HCT116 (cell line): ENCODE data around the gene RBFOX2. TPM values are rescaled to one million over a fixed set of nuclear protein-coding genes. Genes with fewer than 3 reads are reported as not detected.

Experiments
- ATAC-seq: fragments of 200-7000 bp; cut with Tn5 transposase; 2 replicates; pipeline ENCODE4 v1.9.1; 2020; ENCODE audit warnings: mild to moderate bottlenecking, moderate library complexity
- BruUV-seq: library from RNA; stranded (reverse); fragments of 400-500 nt; replicated peaks from 2 replicates; lab custom pipeline; 2021; lab: Mats Ljungman, UMichigan
- CTCF ChIA-PET: fragments of 300-600 bp; sonication (Branson Sonifier 250); formaldehyde crosslinking; loops from one replicate; lab custom pipeline; 2021; ENCODE audit warnings: antibody characterized with exemption; lab: Charles Lee
- POLR2A ChIA-PET: fragments of 300-600, 350-600 bp; sonication (Branson Sonifier 250); formaldehyde crosslinking; loops from one replicate; lab custom pipeline; 2021; ENCODE audit warnings: antibody characterized with exemption; lab: Charles Lee
- RAD21 ChIA-PET, 2 experiments: fragments of 300-600 bp; sonication (Branson Sonifier 250); formaldehyde crosslinking; loops; one replicate each; lab custom pipeline; 2023; ENCODE audit warnings: low total read pairs in 2 of 2; ENCODE audit not compliant: uncharacterized antibody in 2 of 2, unreplicated experiment in 2 of 2, low non-redundant PET in 1 of 2; lab: Charles Lee
- DNase-seq: peaks from one replicate; pipeline ENCODE4 v3.0.0-alpha.2; 2010; ENCODE audit warnings: low read depth, low spot score
- H2AFZ ChIP-seq: fragments of 200-600 bp; shearing (Covaris generic), sonication (generic); 2 replicates; pipeline ENCODE4 v1.6.1; 2017; ENCODE audit warnings: low read depth, mixed run types, mixed read lengths, antibody characterized with exemption, low read length; ENCODE audit not compliant: poor library complexity, severe bottlenecking
- H3K27ac ChIP-seq: 2 replicates; pipeline ENCODE4 v1.5.1; 2012; ENCODE audit warnings: low read depth, low read length
- H3K27me3 ChIP-seq: fragments of 200-600 bp; sonication (generic); 2 replicates; pipeline ENCODE4 v1.6.1; 2016; ENCODE audit warnings: mixed run types, low read length, mixed read lengths; ENCODE audit not compliant: insufficient read depth
- H3K36me3 ChIP-seq, 2 experiments: fragments of 200-500 bp in 1 of 2; fragments of 200-600 bp in 1 of 2; sonication (Bioruptor generic) in 1 of 2; sonication (generic) in 1 of 2; 2 replicates each; pipeline versions ENCODE4 v1.5.1 to v1.6.1; 2014 to 2016; ENCODE audit warnings: low read length in 2 of 2, inconsistent platforms in 1 of 2, mixed read lengths in 1 of 2, mixed run types in 1 of 2; ENCODE audit not compliant: insufficient read depth in 2 of 2, control insufficient read depth in 1 of 2
- H3K4me1 ChIP-seq, 2 experiments: fragments of 200-600 bp in 1 of 2; sonication (generic) in 1 of 2; 2 replicates each; pipeline versions ENCODE4 v1.5.1 to v1.6.1; 2012 to 2017; ENCODE audit warnings: low read length in 2 of 2, inconsistent platforms in 1 of 2, mild to moderate bottlenecking in 1 of 2, mixed read lengths in 1 of 2, mixed run types in 1 of 2, moderate library complexity in 1 of 2; ENCODE audit not compliant: insufficient read depth in 2 of 2, control insufficient read depth in 1 of 2
- H3K4me2 ChIP-seq: fragments of 200-600 bp; sonication (generic); 2 replicates; pipeline ENCODE4 v1.6.1; 2017; ENCODE audit warnings: mixed run types, low read length, mixed read lengths
- H3K4me3 ChIP-seq, 2 experiments: fragments of 200-600 bp in 1 of 2; sonication (generic) in 1 of 2; replicated peaks in 1 of 2; 2 replicates each; pipeline ENCODE4 v1.5.1; 2011 to 2016; ENCODE audit warnings: low read length in 2 of 2, control low read depth in 1 of 2, low read depth in 1 of 2, mild to moderate bottlenecking in 1 of 2, mixed read lengths in 1 of 2, mixed run types in 1 of 2
- H3K79me2 ChIP-seq: fragments of 200-600 bp; sonication (generic); 2 replicates; pipeline ENCODE4 v1.6.1; 2017; ENCODE audit warnings: mild to moderate bottlenecking, mixed run types, low read length, moderate library complexity, mixed read lengths; ENCODE audit not compliant: insufficient read depth
- H3K9ac ChIP-seq: fragments of 200-600 bp; sonication (generic); 2 replicates; pipeline ENCODE4 v1.6.1; 2016; ENCODE audit warnings: low read length, mixed read lengths
- H3K9me2 ChIP-seq: fragments of 200-600 bp; sonication (generic), shearing (Covaris generic); 2 replicates; pipeline ENCODE4 v1.6.1; 2017; ENCODE audit warnings: mixed run types, mild to moderate bottlenecking, moderate library complexity; ENCODE audit not compliant: insufficient read depth
- H3K9me3 ChIP-seq, 2 experiments: fragments of 200-500 bp in 1 of 2; fragments of 200-600 bp in 1 of 2; sonication (Bioruptor generic) in 1 of 2; sonication (generic) in 1 of 2; 2 replicates each; pipeline ENCODE4 v1.6.1; 2014 to 2017; ENCODE audit warnings: low read length in 2 of 2, mixed read lengths in 2 of 2, inconsistent platforms in 1 of 2, low read depth in 1 of 2, mild to moderate bottlenecking in 1 of 2, mixed run types in 1 of 2, moderate library complexity in 1 of 2; ENCODE audit not compliant: control insufficient read depth in 1 of 2, insufficient read depth in 1 of 2
- H4K20me1 ChIP-seq: fragments of 200-600 bp; sonication (generic), shearing (Covaris generic); 2 replicates; pipeline ENCODE4 v1.6.1; 2017; ENCODE audit warnings: mixed run types, mild to moderate bottlenecking, moderate library complexity; ENCODE audit not compliant: insufficient read depth
- ATF3 ChIP-seq: IDR thresholded peaks from 2 replicates; pipeline ENCODE4 v1.6.1; 2012
- CBX3 ChIP-seq: IDR thresholded peaks from 2 replicates; pipeline ENCODE4 v1.6.1; 2012; ENCODE audit warnings: low read depth
- CEBPB ChIP-seq: IDR thresholded peaks from 2 replicates; pipeline ENCODE4 v1.6.1; 2012; ENCODE audit warnings: low read depth
- CTCF ChIP-seq, 3 experiments: fragments of 200-600 bp in 1 of 3; sonication (generic) in 1 of 3; IDR thresholded peaks in 2 of 3; conservative IDR thresholded peaks in 1 of 3; 2 replicates each; pipeline ENCODE4 v1.5.1; 2012 to 2017; ENCODE audit warnings: low read depth in 2 of 3, low read length in 2 of 3, antibody characterized with exemption in 1 of 3, borderline replicate concordance in 1 of 3, control low read depth in 1 of 3, mild to moderate bottlenecking in 1 of 3, mixed read lengths in 1 of 3, mixed run types in 1 of 3, moderate library complexity in 1 of 3; ENCODE audit not compliant: insufficient read depth in 1 of 3
- EGR1 ChIP-seq: IDR thresholded peaks from 2 replicates; pipeline ENCODE4 v1.6.1; 2012; ENCODE audit warnings: low read depth
- EZH2phosphoT487 ChIP-seq: fragments of 200-600 bp; IDR thresholded peaks from 2 replicates; pipeline ENCODE4 v1.6.1; 2018; ENCODE audit warnings: antibody characterized with exemption, borderline replicate concordance
- FOSL1 ChIP-seq: IDR thresholded peaks from 2 replicates; pipeline ENCODE4 v1.6.1; 2012; ENCODE audit warnings: low read depth
- JUND ChIP-seq: IDR thresholded peaks from 2 replicates; pipeline ENCODE4 v1.6.1; 2012
- MAX ChIP-seq: IDR thresholded peaks from 2 replicates; pipeline ENCODE4 v1.6.1; 2012
- POLR2A ChIP-seq: IDR thresholded peaks from 2 replicates; pipeline ENCODE4 v1.7.0; 2011; ENCODE audit warnings: borderline replicate concordance; ENCODE audit not compliant: insufficient read depth, insufficient read length; ENCODE audit errors: extremely low read depth
- RAD21 ChIP-seq: IDR thresholded peaks from 2 replicates; pipeline ENCODE4 v1.6.1; 2012; ENCODE audit warnings: low read depth, mild to moderate bottlenecking
- REST ChIP-seq: IDR thresholded peaks from 2 replicates; pipeline ENCODE4 v1.6.1; 2012; ENCODE audit warnings: low read depth
- SP1 ChIP-seq: IDR thresholded peaks from 2 replicates; pipeline ENCODE4 v1.6.1; 2012; ENCODE audit warnings: low read depth
- SRF ChIP-seq: IDR thresholded peaks from 2 replicates; pipeline ENCODE4 v1.6.1; 2012; ENCODE audit warnings: low read depth
- TCF7L2 ChIP-seq: IDR thresholded peaks from 2 replicates; pipeline ENCODE4 v1.7.0; 2011; ENCODE audit warnings: borderline replicate concordance, inconsistent platforms; ENCODE audit not compliant: insufficient read depth, insufficient read length; ENCODE audit errors: extremely low read depth
- ZFX ChIP-seq: fragments of 450-650 bp; IDR thresholded peaks from 2 replicates; pipeline ENCODE4 v1.6.1; 2017
- ZNF274 ChIP-seq: fragments of 200-500 bp; sonication (Bioruptor generic); IDR thresholded peaks from 2 replicates; pipeline ENCODE4 v1.6.1; 2014; ENCODE audit warnings: mild to moderate bottlenecking, low read depth, low read length, inconsistent platforms
- intact Hi-C: fragments of 100-400 bp; cut with micrococcal nuclease; formaldehyde crosslinking; loops from 2 replicates; pipeline ENCODE4 v1.10.0; 2022
- total RNA-seq: library from RNA; stranded (reverse); gene quantifications from one replicate; pipeline ENCODE4 v1.2.1, GENCODE V29; 2021; ENCODE audit not compliant: unreplicated experiment

Gene RBFOX2
- total RNA-seq, 1 experiment from 2014 or later = 83.9 TPM

- POLR2A ChIA-PET = no interaction called here
- Histone ChIP-seq H3K36me3 (no peaks in the 10 kb centered on the region; a peak in 1 of 4 replicates), H3K4me3 (no peak overlapping the region), H3K79me2 (peaks cover 60% of the 10 kb centered on the region), H3K9ac (no peak overlapping the region), H4K20me1 (no peaks in the 10 kb centered on the region), H3K27me3 (no peaks in the 10 kb centered on the region), H3K9me2 (no peaks in the 10 kb centered on the region), H3K4me1 (peaks cover 0 to 4% of the 10 kb centered on the region in 2 experiments; a peak in 1 of 4 replicates), H2AFZ (no peak overlapping the region), H3K4me2 (no peak overlapping the region), H3K27ac (no peak overlapping the region), H3K9me3 (no peaks in the 10 kb centered on the region)
- RAD21 ChIA-PET = no interaction called here
- CTCF ChIA-PET = no interaction called here
- DNase-seq (no peak), ATAC-seq (no peak)
- BruUV-seq = no TSS peak
- TF ChIP-seq RAD21 (no peak), EGR1 (no peak), EZH2phosphoT487 (no peak), JUND (no peak)
- intact Hi-C loops = no loop called here
These were observed 209.7 kb downstream of the RBFOX2 start for GRCh38 chr22:35818897-35819296.

GRCh38 chr22:35812600-35812999 is 216.0 kb downstream of the RBFOX2 start:
- Histone ChIP-seq H3K9me3 (no peaks in the 10 kb centered on the region), H3K27ac (no peak overlapping the region), H3K9ac (no peak overlapping the region), H3K4me1 (no peaks in the 10 kb centered on the region), H3K27me3 (no peaks in the 10 kb centered on the region), H3K4me2 (no peak overlapping the region), H3K4me3 (no peak overlapping the region), H3K79me2 (peaks cover 34% of the 10 kb centered on the region), H4K20me1 (no peaks in the 10 kb centered on the region), H2AFZ (no peak overlapping the region), H3K9me2 (no peaks in the 10 kb centered on the region), H3K36me3 (peaks cover 0 to 3% of the 10 kb centered on the region in 2 experiments; a peak in 1 of 4 replicates)
- no TSS peak for BruUV-seq
- TF ChIP-seq CEBPB = no peak
- no peak for TF ChIP-seq ZFX
- no peak for TF ChIP-seq MAX
- TF ChIP-seq RAD21 = no peak
- no peak for TF ChIP-seq SRF
- no peak for TF ChIP-seq FOSL1
- TF ChIP-seq ATF3 = no peak
- no peak for TF ChIP-seq REST
- no peak for TF ChIP-seq TCF7L2
- no peak for TF ChIP-seq POLR2A
- no peak for TF ChIP-seq ZNF274
- no peak for TF ChIP-seq CBX3
- TF ChIP-seq SP1 = no peak
- no peak for TF ChIP-seq CTCF (IDR thresholded peaks at IDR 0.05 in 2 of 3, conservative IDR thresholded peaks at IDR 0.05 in 1 of 3; ENCODE audit: borderline replicate concordance in 1 of 3, insufficient read depth in 1 of 3, low read depth in 2 of 3, low read length in 2 of 3)
- no peak for TF ChIP-seq EGR1
- POLR2A ChIA-PET = no interaction called here
- CTCF ChIA-PET = no interaction called here
- RAD21 ChIA-PET = no interaction called here
- intact Hi-C loops = no loop called here
- ATAC-seq (no peak), DNase-seq (no peak)
